Endothelial cell of umbilical vein (primary cell): ENCODE results near the gene TRIM36. TPM values are rescaled to one million over a fixed set of nuclear protein-coding genes. Genes with fewer than 3 reads are reported as not detected.

Source experiments
- BruUV-seq: library from RNA; stranded (reverse); fragments of 400-500 nt; replicated peaks from 2 replicates; lab custom pipeline; 2021; lab: Mats Ljungman, UMichigan
- CTCF ChIA-PET: fragments of 300-600, 350-600 bp; sonication (Branson Sonifier 250); formaldehyde crosslinking; loops from one replicate; lab custom pipeline; 2021; ENCODE audit warnings: antibody characterized with exemption, inconsistent platforms; lab: Charles Lee
- POLR2A ChIA-PET: fragments of 300-600, 350-600 bp; sonication (Branson Sonifier 250); formaldehyde crosslinking; loops from one replicate; lab custom pipeline; 2021; ENCODE audit warnings: antibody characterized with exemption, inconsistent platforms; lab: Charles Lee
- DNase-seq: peaks from one replicate; pipeline ENCODE4 v3.0.0-alpha.2; 2011; ENCODE audit warnings: low read depth, low spot score
- FAIRE-seq: peaks from 2 replicates; lab custom pipeline; 2011; peaks lifted over from hg19 to GRCh38; lab: Jason Lieb, UNC
- H2AFZ ChIP-seq: 2 replicates; pipeline ENCODE4 v1.6.0; 2012; ENCODE audit warnings: low read depth, low read length, control low read depth, inconsistent platforms
- H3K27ac ChIP-seq: 2 replicates; pipeline ENCODE4 v1.5.1; 2011; ENCODE audit warnings: low read depth, mild to moderate bottlenecking, control low read depth, low read length, moderate library complexity; ENCODE audit not compliant: insufficient read depth
- H3K27me3 ChIP-seq, 2 experiments: 2 replicates each; pipeline versions ENCODE4 v1.6.0 to v1.6.1; 2011; ENCODE audit warnings: low read length in 2 of 2, mixed read lengths in 1 of 2; ENCODE audit not compliant: control insufficient read depth in 2 of 2, insufficient read depth in 2 of 2
- H3K36me3 ChIP-seq, 2 experiments: 2 replicates in 1 of 2; 3 replicates in 1 of 2; pipeline ENCODE4 v1.5.1; 2011; ENCODE audit warnings: low read length in 2 of 2, mild to moderate bottlenecking in 1 of 2, moderate library complexity in 1 of 2; ENCODE audit not compliant: control insufficient read depth in 2 of 2, insufficient read depth in 2 of 2; ENCODE audit errors: extremely low read depth in 1 of 2
- H3K4me1 ChIP-seq: 3 replicates; pipeline ENCODE4 v1.5.1; 2011; ENCODE audit warnings: mild to moderate bottlenecking, low read length; ENCODE audit not compliant: control insufficient read depth, insufficient read depth; ENCODE audit errors: extremely low read depth
- H3K4me2 ChIP-seq: 2 replicates; pipeline ENCODE4 v1.6.1; 2011; ENCODE audit warnings: low read length, control low read depth, mixed read lengths; ENCODE audit not compliant: insufficient read depth
- H3K4me3 ChIP-seq, 3 experiments: fragments of 200-600 bp in 1 of 3; sonication (generic), shearing (Covaris generic) in 1 of 3; replicated peaks in 1 of 3; 2 replicates each; pipeline ENCODE4 v1.5.1; 2011 to 2016; ENCODE audit warnings: control low read depth in 3 of 3, low read length in 3 of 3, mild to moderate bottlenecking in 2 of 3, inconsistent platforms in 1 of 3, low read depth in 1 of 3, moderate library complexity in 1 of 3; ENCODE audit not compliant: insufficient read depth in 1 of 3
- H3K79me2 ChIP-seq: 2 replicates; pipeline ENCODE4 v1.6.0; 2012; ENCODE audit warnings: low read length, inconsistent platforms; ENCODE audit not compliant: control insufficient read depth, insufficient read depth
- H3K9ac ChIP-seq: replicated peaks from 2 replicates; pipeline ENCODE3; 2011; ENCODE audit warnings: low read length, control low read depth; ENCODE audit not compliant: insufficient read depth; ENCODE audit errors: extremely low read depth
- H3K9me1 ChIP-seq: replicated peaks from 3 replicates; pipeline ENCODE4 v1.6.0; 2011; ENCODE audit warnings: mild to moderate bottlenecking, low read length; ENCODE audit not compliant: control insufficient read depth, insufficient read depth; ENCODE audit errors: extremely low read depth
- H3K9me3 ChIP-seq: replicated peaks from 2 replicates; pipeline ENCODE4 v1.5.1; 2012; ENCODE audit warnings: low read length, inconsistent platforms; ENCODE audit not compliant: control insufficient read depth, insufficient read depth
- H4K20me1 ChIP-seq: replicated peaks from 2 replicates; pipeline ENCODE3; 2011; ENCODE audit warnings: mild to moderate bottlenecking, low read length; ENCODE audit not compliant: control insufficient read depth, insufficient read depth; ENCODE audit errors: extremely low read depth
- CTCF ChIP-seq, 2 donors: IDR thresholded peaks; 1 replicate in 1 of 2; 2 replicates in 1 of 2; pipeline ENCODE4 v1.5.1; 2011; ENCODE audit warnings: low read length in 2 of 2, mild to moderate bottlenecking in 2 of 2, moderate library complexity in 2 of 2, control low read depth in 1 of 2, inconsistent platforms in 1 of 2, low read depth in 1 of 2; ENCODE audit not compliant: insufficient read depth in 1 of 2; ENCODE audit errors: extremely low read depth in 1 of 2
- EZH2 ChIP-seq: IDR thresholded peaks from 2 replicates; pipeline ENCODE4 v1.6.1; 2012; ENCODE audit warnings: borderline replicate concordance, low read depth, mild to moderate bottlenecking, moderate library complexity, low read length, inconsistent platforms; ENCODE audit not compliant: severe bottlenecking
- FOS ChIP-seq: IDR thresholded peaks from 2 replicates; pipeline ENCODE4 v1.6.1; 2011; ENCODE audit warnings: mild to moderate bottlenecking, low read length, moderate library complexity, borderline replicate concordance; ENCODE audit not compliant: insufficient read depth
- GATA2 ChIP-seq: IDR thresholded peaks from 2 replicates; pipeline ENCODE4 v1.7.0; 2011; ENCODE audit warnings: low read depth, mild to moderate bottlenecking, moderate library complexity, mixed read lengths, low read length; ENCODE audit not compliant: insufficient read length, insufficient read depth
- JUN ChIP-seq: IDR thresholded peaks from 2 replicates; pipeline ENCODE4 v1.6.1; 2011; ENCODE audit warnings: borderline replicate concordance, low read depth; ENCODE audit not compliant: insufficient read length, insufficient read depth
- MAX ChIP-seq: IDR thresholded peaks from 2 replicates; pipeline ENCODE4 v1.6.1; 2011; ENCODE audit not compliant: insufficient read depth, insufficient read length
- MYC ChIP-seq: IDR thresholded peaks from one replicate; pipeline ENCODE4 v1.6.1; 2011; ENCODE audit warnings: mild to moderate bottlenecking, low read depth, low read length
- POLR2A ChIP-seq: IDR thresholded peaks from 2 replicates; pipeline ENCODE4 v1.6.1; 2012; ENCODE audit warnings: low read depth, mild to moderate bottlenecking, control low read depth, low read length
- POLR2AphosphoS5 ChIP-seq: IDR thresholded peaks from 2 replicates; pipeline ENCODE4 v1.6.1; 2012; ENCODE audit warnings: low read depth, mild to moderate bottlenecking, control low read depth, low read length, moderate library complexity; ENCODE audit not compliant: insufficient read depth
- dilution Hi-C: fragments of 300-500 bp; cut with MboI; formaldehyde crosslinking; loops from one replicate; pipeline ENCODE4 v1.15.0; 2019; ENCODE audit warnings: low sequenced_read_pairs; ENCODE audit not compliant: extremely low pct_ligation_motif_present
- intact Hi-C: fragments of 100-400 bp; cut with micrococcal nuclease; formaldehyde crosslinking; loops from one replicate; pipeline ENCODE4 v1.10.0; 2022
- polyA plus RNA-seq, 4 experiments: library from polyadenylated mRNA; depleted of rRNA in 3 of 4; stranded (reverse) in 3 of 4; unstranded in 1 of 4; fragments of >200 nt; gene quantifications; 2 replicates each; pipeline versions ENCODE4 v1.2.1 to v1.2.3, GENCODE V29; 2011 to 2012; ENCODE audit warnings: missing spikeins in 1 of 4
- total RNA-seq: library from RNA; stranded (reverse); gene quantifications from 2 replicates; pipeline ENCODE4 v1.2.3, GENCODE V29; 2021

The TRIM36 gene
- total and polyA plus RNA-seq, 2 donors (not counting 3 experiments of a cell fraction or from before 2014, with no cell fraction given) = 0.76 to 1.2 TPM

- Histone ChIP-seq H3K9me1 (no peaks in the 10 kb centered on the region), H3K9ac (no peak overlapping the region), H3K36me3 (no peaks in the 10 kb centered on the region), H3K9me3 (no peaks in the 10 kb centered on the region), H3K27me3 (no peaks in the 10 kb centered on the region), H3K79me2 (no peaks in the 10 kb centered on the region), H3K4me3 (no peak overlapping the region), H3K27ac (no peak overlapping the region), H3K4me1 (no peaks in the 10 kb centered on the region), H3K4me2 (no peak overlapping the region), H4K20me1 (no peaks in the 10 kb centered on the region), H2AFZ (no peak overlapping the region)
- no TSS peak for BruUV-seq
- FAIRE-seq (no peak), DNase-seq (no peak)
- ChIA-PET POLR2A (no interaction called here), CTCF (interaction anchor here (1.0 kb wide), 1 partner anchor 10 kb away, joined by 3 read pairs; no protein-coding TSS in a partner anchor)
- dilution Hi-C loops = no loop called here
- intact Hi-C loops = no loop called here
- TF ChIP-seq MYC (no peak), JUN (no peak), POLR2AphosphoS5 (no peak), EZH2 (no peak), POLR2A (no peak), GATA2 (no peak), CTCF (IDR thresholded peaks at IDR 0.05; ENCODE audit: extremely low read depth in 1 of 2, insufficient read depth in 1 of 2, low read depth in 1 of 2, low read length in 2 of 2) (no peak), MAX (no peak), FOS (no peak)
Measured at GRCh38 chr5:115202952-115203351, 33.2 kb upstream of the TRIM36 start.
